ENCODE measurements around the gene RPUSD1. TPM values are rescaled to one million over a fixed set of nuclear protein-coding genes. Genes with fewer than 3 reads are reported as not detected.

The RPUSD1 gene
- polyA plus RNA-seq, 3 donors, result 29.5 to 38.1 (median 31.5) TPM

DNA sequence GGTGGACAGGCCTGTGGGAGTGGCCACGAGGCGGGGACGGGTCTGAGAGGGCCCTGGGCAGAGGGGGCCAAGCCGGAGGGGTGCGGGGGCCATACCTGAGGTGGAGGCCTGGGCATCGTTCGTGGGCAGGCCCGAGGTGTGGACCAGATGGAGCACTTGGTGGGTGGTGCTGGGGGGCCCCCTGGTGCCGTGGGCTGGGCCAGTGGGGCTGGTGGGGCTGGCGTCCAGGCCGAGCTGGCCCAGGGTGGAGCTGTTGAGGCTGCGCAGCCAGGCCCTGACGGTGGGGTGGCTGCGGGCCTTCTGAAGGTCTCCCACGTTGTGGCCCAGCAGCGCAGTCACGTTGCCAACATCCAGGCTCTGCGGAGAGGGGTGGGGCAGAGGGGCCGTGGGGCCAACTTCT lies 18.2 kb downstream of the RPUSD1 start:
- no peak overlapping the region for H3K27ac ChIP-seq (ENCODE audit: low read depth in 1 of 2, low read length in 2 of 2)
- H3K9me3 ChIP-seq (replicated peaks in 1 of 2; ENCODE audit: control insufficient read depth in 1 of 2, insufficient read depth in 1 of 2, low read length in 2 of 2), result no peaks in the 10 kb centered on the region
- no peak overlapping the region for H3K4me3 ChIP-seq (replicated peaks in 1 of 3; ENCODE audit: low read depth in 2 of 3, low read length in 3 of 3)
- Mint-ChIP-seq H3K27me3 (ENCODE audit: low read depth in 3 of 3) (peaks cover 0 to 9% (median 2%) of the 10 kb centered on the region in 3 donors), H3K4me1 (no peaks in the 10 kb centered on the region), H3K4me3 (no peak overlapping the region), H3K36me3 (no peaks in the 10 kb centered on the region), H3K9me3 (no peaks in the 10 kb centered on the region), H3K27ac (no peak overlapping the region)
- WGBS (ENCODE audit: insufficient coverage), result 91% methylated on average over 19 of the region's 19 CpGs
- H2AFZ ChIP-seq (ENCODE audit: insufficient read depth, low read depth, low read length, poor library complexity, severe bottlenecking), result no peak overlapping the region
- no peaks in the 10 kb centered on the region for H4K20me1 ChIP-seq (ENCODE audit: insufficient read depth, low read length)
- intact Hi-C loops (cut with micrococcal nuclease), result no loop called here
- no peak for DNase-seq
- H3K9ac ChIP-seq (ENCODE audit: insufficient read depth, low read length, poor library complexity, severe bottlenecking), result no peak overlapping the region
- no peaks in the 10 kb centered on the region for H3K4me1 ChIP-seq (ENCODE audit: control insufficient read depth in 1 of 2, insufficient read depth in 2 of 2, low read length in 2 of 2)
- TF ChIP-seq, protein P1, sequence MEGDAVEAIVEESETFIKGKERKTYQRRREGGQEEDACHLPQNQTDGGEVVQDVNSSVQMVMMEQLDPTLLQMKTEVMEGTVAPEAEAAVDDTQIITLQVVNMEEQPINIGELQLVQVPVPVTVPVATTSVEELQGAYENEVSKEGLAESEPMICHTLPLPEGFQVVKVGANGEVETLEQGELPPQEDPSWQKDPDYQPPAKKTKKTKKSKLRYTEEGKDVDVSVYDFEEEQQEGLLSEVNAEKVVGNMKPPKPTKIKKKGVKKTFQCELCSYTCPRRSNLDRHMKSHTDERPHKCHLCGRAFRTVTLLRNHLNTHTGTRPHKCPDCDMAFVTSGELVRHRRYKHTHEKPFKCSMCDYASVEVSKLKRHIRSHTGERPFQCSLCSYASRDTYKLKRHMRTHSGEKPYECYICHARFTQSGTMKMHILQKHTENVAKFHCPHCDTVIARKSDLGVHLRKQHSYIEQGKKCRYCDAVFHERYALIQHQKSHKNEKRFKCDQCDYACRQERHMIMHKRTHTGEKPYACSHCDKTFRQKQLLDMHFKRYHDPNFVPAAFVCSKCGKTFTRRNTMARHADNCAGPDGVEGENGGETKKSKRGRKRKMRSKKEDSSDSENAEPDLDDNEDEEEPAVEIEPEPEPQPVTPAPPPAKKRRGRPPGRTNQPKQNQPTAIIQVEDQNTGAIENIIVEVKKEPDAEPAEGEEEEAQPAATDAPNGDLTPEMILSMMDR (IDR thresholded peaks at IDR 0.05), result no peak
- no peak overlapping the region for H3K4me2 ChIP-seq (replicated peaks; ENCODE audit: extremely low read depth, low read length, poor library complexity, severe bottlenecking)
- H3K79me2 ChIP-seq (ENCODE audit: insufficient read depth, low read length), result no peaks in the 10 kb centered on the region
- peaks cover 0 to 2% of the 10 kb centered on the region in 2 donors for H3K27me3 ChIP-seq (ENCODE audit: control insufficient read depth in 2 of 2, insufficient read depth in 2 of 2, low read length in 2 of 2)
- H3K36me3 ChIP-seq (replicated peaks in 1 of 2; ENCODE audit: control insufficient read depth in 1 of 2, insufficient read depth in 2 of 2, low read length in 2 of 2), result no peaks in the 10 kb centered on the region

DNA sequence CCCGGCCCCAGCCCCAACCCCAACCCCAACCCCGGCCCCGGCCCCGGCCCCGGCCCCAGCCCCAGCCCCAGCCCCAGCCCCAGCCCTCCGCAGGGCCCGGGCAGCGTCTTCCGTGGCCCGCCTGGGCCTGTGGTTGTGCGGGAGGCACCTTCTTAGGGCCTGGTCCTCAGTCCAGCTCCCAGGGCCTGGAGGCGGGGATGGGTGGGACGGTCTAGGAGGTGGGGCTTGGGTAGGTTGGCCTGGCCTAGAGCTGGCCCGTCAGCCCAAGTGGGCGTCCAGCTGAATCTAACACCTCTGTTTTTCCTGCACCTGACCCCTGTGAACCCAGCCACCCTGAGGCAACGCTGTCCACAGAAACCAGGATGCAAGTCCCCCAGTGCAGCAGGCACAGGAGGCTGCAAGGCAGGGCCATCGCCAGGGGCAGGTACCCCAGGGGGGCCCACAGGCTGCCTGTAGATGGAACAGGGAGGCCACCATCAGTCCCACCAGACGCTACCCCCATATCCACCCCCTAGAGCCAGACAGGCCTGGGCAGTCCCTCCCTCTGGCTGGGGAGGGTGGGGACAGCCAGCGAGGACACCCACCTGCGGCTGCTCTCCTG lies 18.9 kb downstream of the RPUSD1 start:
- H3K27ac ChIP-seq (ENCODE audit: low read depth in 1 of 2, low read length in 2 of 2), result no peak overlapping the region
- H3K4me1 ChIP-seq (ENCODE audit: control insufficient read depth in 1 of 2, insufficient read depth in 2 of 2, low read length in 2 of 2), result no peaks in the 10 kb centered on the region
- H3K36me3 Mint-ChIP-seq, result no peaks in the 10 kb centered on the region
- H3K4me3 Mint-ChIP-seq, result no peak overlapping the region
- no peak overlapping the region for H3K4me3 ChIP-seq (replicated peaks in 1 of 3; ENCODE audit: low read depth in 2 of 3, low read length in 3 of 3)
- no peaks in the 10 kb centered on the region for H3K9me3 Mint-ChIP-seq
- DNase-seq, result no peak
- 76% methylated on average over 10 of the region's 20 CpGs for WGBS (ENCODE audit: insufficient coverage)
- H3K9me3 ChIP-seq (replicated peaks in 1 of 2; ENCODE audit: control insufficient read depth in 1 of 2, insufficient read depth in 1 of 2, low read length in 2 of 2), result no peaks in the 10 kb centered on the region
- H3K27ac Mint-ChIP-seq, result no peak overlapping the region
- peaks cover 0 to 2% of the 10 kb centered on the region in 2 donors for H3K27me3 ChIP-seq (ENCODE audit: control insufficient read depth in 2 of 2, insufficient read depth in 2 of 2, low read length in 2 of 2)
- no peak overlapping the region for H3K4me2 ChIP-seq (replicated peaks; ENCODE audit: extremely low read depth, low read length, poor library complexity, severe bottlenecking)
- no peak overlapping the region for H2AFZ ChIP-seq (ENCODE audit: insufficient read depth, low read depth, low read length, poor library complexity, severe bottlenecking)
- no peaks in the 10 kb centered on the region for H3K4me1 Mint-ChIP-seq
- H3K27me3 Mint-ChIP-seq (ENCODE audit: low read depth in 3 of 3), result peaks cover 0 to 9% (median 2%) of the 10 kb centered on the region in 3 donors
- no peaks in the 10 kb centered on the region for H3K79me2 ChIP-seq (ENCODE audit: insufficient read depth, low read length)
- TF ChIP-seq, protein P1 (IDR thresholded peaks at IDR 0.05), result no peak
- H4K20me1 ChIP-seq (ENCODE audit: insufficient read depth, low read length), result no peaks in the 10 kb centered on the region
- no peak overlapping the region for H3K9ac ChIP-seq (ENCODE audit: insufficient read depth, low read length, poor library complexity, severe bottlenecking)
- H3K36me3 ChIP-seq (replicated peaks in 1 of 2; ENCODE audit: control insufficient read depth in 1 of 2, insufficient read depth in 2 of 2, low read length in 2 of 2), result no peaks in the 10 kb centered on the region
- intact Hi-C loops (cut with micrococcal nuclease), result no loop called here

Measured in CD14-positive monocyte (primary cell).